Esophagus squamous epithelium (tissue), 4 donors: Measurements from ENCODE around the gene SCN5A.

ENCODE experiments used
- CTCF ChIP-seq, 6 experiments: fragments of 450-650 bp in 4 of 6; fragments of 200-600 bp in 2 of 6; sonication (generic) in 2 of 6; IDR thresholded peaks; one replicate each; pipeline ENCODE4 v1.5.1; 2016 to 2019; ENCODE audit warnings: antibody characterized with exemption in 6 of 6, mild to moderate bottlenecking in 4 of 6, moderate library complexity in 4 of 6
- POLR2A ChIP-seq, 4 donors: fragments of 450-650 bp; IDR thresholded peaks; one replicate each; pipeline ENCODE4 v1.6.1; 2017; ENCODE audit warnings: antibody characterized with exemption in 4 of 4, mild to moderate bottlenecking in 4 of 4, moderate library complexity in 3 of 4

- no peak for TF ChIP-seq POLR2A (IDR thresholded peaks at IDR 0.05)
- TF ChIP-seq CTCF (IDR thresholded peaks at IDR 0.05), result no peak
These were observed 74.8 kb downstream of the SCN5A start for GRCh38 chr3:38574411-38575278.
